ENCODE measurements around the gene CTU1. TPM values are rescaled to one million over a fixed set of nuclear protein-coding genes. Genes with fewer than 3 reads are reported as not detected.

CTU1 gene
- total and polyA plus RNA-seq, 12 donors: 2.0 to 5.6 (median 3.2) TPM

DNA sequence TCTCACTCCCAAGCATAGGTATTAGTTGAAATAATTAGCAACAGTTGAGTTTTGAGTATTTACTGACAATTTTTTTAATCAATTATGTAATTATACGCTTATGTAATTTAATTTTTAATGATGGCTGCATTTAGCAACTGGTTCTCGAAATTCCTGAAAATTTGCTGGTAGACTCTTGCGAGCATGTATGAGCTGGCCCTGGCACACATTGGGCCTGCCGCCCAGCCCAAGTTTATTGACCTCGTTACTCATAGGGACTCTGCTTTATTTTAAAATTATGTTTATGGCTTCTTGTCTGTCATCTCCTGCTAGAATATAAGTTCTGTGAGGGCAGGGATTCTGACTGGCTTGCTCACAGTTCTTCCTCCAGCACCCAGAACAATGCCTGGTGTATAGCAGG, 32.2 kb downstream of the CTU1 start:
- Histone ChIP-seq H3K4me1 (peaks cover 0 to 7% (median 3%) of the 10 kb centered on the region in 9 donors), H3K36me3 (no peaks in the 10 kb centered on the region), H3K27me3 (peaks cover 0 to 8% (median 0%) of the 10 kb centered on the region in 7 donors), H3K4me3 (no peak overlapping the region), H3K9me3 (peaks cover 0 to 19% (median 6%) of the 10 kb centered on the region in 11 donors), H3K27ac (no peak overlapping the region)
- intact Hi-C loops (cut with DNase I): loop anchor here in 1 of 10 donors (10.0 kb wide), 1 partner anchor 1241 kb away; no protein-coding TSS in a partner anchor
- ATAC-seq (no peak), DNase-seq (no peak)
- WGBS, 2 donors: 86 to 93% methylated on average over 5 of the region's 5 CpGs
- TF ChIP-seq, protein P1, sequence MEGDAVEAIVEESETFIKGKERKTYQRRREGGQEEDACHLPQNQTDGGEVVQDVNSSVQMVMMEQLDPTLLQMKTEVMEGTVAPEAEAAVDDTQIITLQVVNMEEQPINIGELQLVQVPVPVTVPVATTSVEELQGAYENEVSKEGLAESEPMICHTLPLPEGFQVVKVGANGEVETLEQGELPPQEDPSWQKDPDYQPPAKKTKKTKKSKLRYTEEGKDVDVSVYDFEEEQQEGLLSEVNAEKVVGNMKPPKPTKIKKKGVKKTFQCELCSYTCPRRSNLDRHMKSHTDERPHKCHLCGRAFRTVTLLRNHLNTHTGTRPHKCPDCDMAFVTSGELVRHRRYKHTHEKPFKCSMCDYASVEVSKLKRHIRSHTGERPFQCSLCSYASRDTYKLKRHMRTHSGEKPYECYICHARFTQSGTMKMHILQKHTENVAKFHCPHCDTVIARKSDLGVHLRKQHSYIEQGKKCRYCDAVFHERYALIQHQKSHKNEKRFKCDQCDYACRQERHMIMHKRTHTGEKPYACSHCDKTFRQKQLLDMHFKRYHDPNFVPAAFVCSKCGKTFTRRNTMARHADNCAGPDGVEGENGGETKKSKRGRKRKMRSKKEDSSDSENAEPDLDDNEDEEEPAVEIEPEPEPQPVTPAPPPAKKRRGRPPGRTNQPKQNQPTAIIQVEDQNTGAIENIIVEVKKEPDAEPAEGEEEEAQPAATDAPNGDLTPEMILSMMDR (IDR thresholded peaks at IDR 0.05): no peak

DNA sequence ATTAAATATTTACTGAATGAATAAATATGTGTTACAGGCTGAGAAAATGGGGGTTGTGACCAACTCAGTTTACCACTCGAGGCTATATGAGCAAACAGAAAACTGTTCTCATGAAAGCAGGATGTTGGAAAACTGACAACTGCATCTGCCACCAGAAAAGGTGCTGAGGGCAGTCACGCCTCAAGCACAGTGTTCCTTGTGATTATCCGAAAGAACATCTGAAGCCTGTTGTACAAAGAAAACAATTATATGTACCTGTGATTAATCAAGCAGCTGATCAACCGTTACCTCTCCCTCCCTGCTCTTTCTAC, 37.2 kb downstream of the CTU1 start:
- H3K27me3 ChIP-seq: peaks cover 0 to 6% (median 0%) of the 10 kb centered on the region in 7 donors
- H3K4me3 ChIP-seq: no peak overlapping the region
- peaks cover 0 to under 1% (median 0%) of the 10 kb centered on the region in 9 donors for H3K4me1 ChIP-seq
- WGBS, 2 donors: 66 to 72% methylated on average over 4 of the region's 4 CpGs
- DNase-seq: no peak
- TF ChIP-seq, protein P1 (IDR thresholded peaks at IDR 0.05): no peak
- H3K27ac ChIP-seq: no peak overlapping the region
- no peaks in the 10 kb centered on the region for H3K36me3 ChIP-seq
- peaks cover 0 to 19% (median 6%) of the 10 kb centered on the region in 11 donors for H3K9me3 ChIP-seq
- intact Hi-C loops (cut with DNase I): loop anchor here in 1 of 10 donors (10.0 kb wide), 1 partner anchor 1236 kb away; no protein-coding TSS in a partner anchor
- no peak for ATAC-seq

DNA sequence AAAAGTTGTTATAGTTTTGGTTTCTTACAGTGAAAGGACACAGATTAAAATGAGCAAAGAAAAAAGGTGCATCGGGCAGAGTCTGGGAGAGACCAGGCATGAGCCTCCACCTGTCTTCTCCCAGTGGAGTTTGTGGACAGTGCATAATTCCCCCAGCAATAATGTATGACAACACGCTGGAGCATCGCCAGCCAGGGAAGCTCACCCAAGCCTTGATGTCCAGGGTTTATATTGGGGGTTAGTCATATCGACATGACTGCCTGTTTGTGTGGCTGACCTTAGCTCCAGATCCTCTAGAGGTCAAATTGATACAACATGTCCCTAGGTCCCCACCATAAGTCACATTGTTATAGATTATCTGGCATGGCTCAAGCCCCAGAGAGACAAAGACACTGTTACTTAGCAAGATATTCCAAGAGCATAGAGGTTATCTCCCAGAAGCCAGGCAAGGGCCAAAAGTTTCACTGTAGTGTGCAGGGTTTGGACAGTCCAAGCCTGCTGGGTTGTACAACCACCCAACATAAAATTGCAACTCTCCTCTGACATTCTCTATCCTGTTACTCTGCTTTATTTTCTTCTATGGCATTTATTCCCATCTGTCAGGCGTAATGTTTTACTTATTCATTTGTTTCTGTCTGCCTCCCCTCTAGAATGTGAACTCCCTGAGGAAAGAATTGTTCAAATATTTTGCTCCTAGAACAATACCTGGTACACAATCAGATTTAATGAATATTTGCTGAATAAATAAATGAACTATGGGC, 37.7 kb downstream of the CTU1 start:
- DNase-seq (no peak), ATAC-seq (no peak)
- H3K4me1 ChIP-seq: peaks cover 0 to 4% (median 0%) of the 10 kb centered on the region in 9 donors
- no peak overlapping the region for H3K27ac ChIP-seq
- H3K27me3 ChIP-seq: peaks cover 0 to 12% (median 2%) of the 10 kb centered on the region in 7 donors
- H3K4me3 ChIP-seq: no peak overlapping the region
- intact Hi-C loops (cut with DNase I): loop anchor here in 1 of 10 donors (10.0 kb wide), 1 partner anchor 1236 kb away; no protein-coding TSS in a partner anchor
- TF ChIP-seq, protein P1 (IDR thresholded peaks at IDR 0.05): no peak
- H3K9me3 ChIP-seq: peaks cover 0 to 19% (median 6%) of the 10 kb centered on the region in 11 donors
- H3K36me3 ChIP-seq: no peaks in the 10 kb centered on the region
- WGBS, 2 donors: 83 to 85% methylated on average over 5 of the region's 5 CpGs

DNA sequence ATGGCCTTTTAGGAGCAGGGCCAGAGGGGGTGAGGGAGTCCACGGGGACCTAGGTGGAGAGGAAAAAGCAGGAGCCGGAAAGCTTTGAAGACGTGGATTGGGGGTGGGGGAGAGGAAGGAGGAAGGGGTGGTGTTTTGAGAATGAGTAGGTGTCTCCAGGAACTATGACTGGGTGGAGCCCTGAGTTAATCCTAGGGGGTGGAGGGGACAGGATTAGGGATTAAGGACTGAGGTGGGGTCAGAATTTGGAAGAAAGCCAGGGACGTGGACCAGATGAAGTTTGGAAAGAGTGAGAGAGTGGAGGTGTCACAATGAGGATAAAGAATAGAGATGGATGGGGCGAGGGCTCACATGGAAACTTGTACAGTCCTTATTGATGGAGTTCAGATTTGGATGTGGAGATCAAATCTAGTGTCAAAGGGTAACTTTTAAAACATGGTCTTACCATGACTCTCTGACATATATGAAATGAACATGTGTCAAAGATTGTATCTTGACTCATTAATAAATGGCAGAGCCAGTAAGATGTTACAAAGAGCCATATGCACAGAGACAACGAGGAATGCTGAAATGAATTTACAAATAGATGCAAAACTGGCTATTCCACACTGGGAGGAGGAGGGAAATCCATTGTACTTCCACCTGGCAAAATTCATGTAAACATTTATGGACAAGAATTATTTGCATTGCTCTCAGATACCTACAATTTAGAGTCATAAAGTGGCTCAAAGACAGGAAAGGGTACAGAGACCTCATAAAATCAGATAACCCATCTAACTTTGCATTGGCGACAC, 41.6 kb downstream of the CTU1 start:
- TF ChIP-seq, protein P1 (IDR thresholded peaks at IDR 0.05): no peak
- Histone ChIP-seq H3K27me3 (peaks cover 0 to 37% (median 18%) of the 10 kb centered on the region in 7 donors), H3K9me3 (no peaks in the 10 kb centered on the region), H3K27ac (no peak overlapping the region), H3K36me3 (no peaks in the 10 kb centered on the region), H3K4me3 (no peak overlapping the region), H3K4me1 (peaks cover 0 to 16% (median 9%) of the 10 kb centered on the region in 9 donors)
- WGBS, 2 donors: 62 to 64% methylated on average over 7 of the region's 7 CpGs
- intact Hi-C loops (cut with DNase I): no loop called here
- DNase-seq (no peak), ATAC-seq (peak in 1 of 8 donors; percentile 29)

Measured in heart right ventricle (tissue), 16 donors.